HUES48 (cell line): ENCODE measurements around the gene SIGLEC6.

Source experiments
- H3K27ac ChIP-seq: one replicate; pipeline ENCODE4 v1.7.0; 2013; ENCODE audit warnings: low read depth, low read length, inconsistent platforms
- H3K27me3 ChIP-seq: 2 replicates; pipeline ENCODE4 v1.6.1; 2013; ENCODE audit warnings: mild to moderate bottlenecking, low read length; ENCODE audit not compliant: control insufficient read depth, insufficient read depth
- H3K36me3 ChIP-seq: 2 replicates; pipeline ENCODE4 v1.6.1; 2013; ENCODE audit warnings: low read length; ENCODE audit not compliant: control insufficient read depth, insufficient read depth
- H3K4me1 ChIP-seq: 2 replicates; pipeline ENCODE4 v1.6.1; 2013; ENCODE audit warnings: mild to moderate bottlenecking, low read length; ENCODE audit not compliant: control insufficient read depth, insufficient read depth
- H3K4me3 ChIP-seq: 2 replicates; pipeline ENCODE4 v1.5.1; 2013; ENCODE audit warnings: mild to moderate bottlenecking, low read depth, low read length
- H3K9ac ChIP-seq: 2 replicates; pipeline ENCODE4 v1.6.1; 2013; ENCODE audit warnings: mild to moderate bottlenecking, low read depth, low read length, moderate library complexity
- H3K9me3 ChIP-seq: 2 replicates; pipeline ENCODE4 v1.6.1; 2013; ENCODE audit warnings: low read length; ENCODE audit not compliant: control insufficient read depth, insufficient read depth

Gene SIGLEC6

DNA sequence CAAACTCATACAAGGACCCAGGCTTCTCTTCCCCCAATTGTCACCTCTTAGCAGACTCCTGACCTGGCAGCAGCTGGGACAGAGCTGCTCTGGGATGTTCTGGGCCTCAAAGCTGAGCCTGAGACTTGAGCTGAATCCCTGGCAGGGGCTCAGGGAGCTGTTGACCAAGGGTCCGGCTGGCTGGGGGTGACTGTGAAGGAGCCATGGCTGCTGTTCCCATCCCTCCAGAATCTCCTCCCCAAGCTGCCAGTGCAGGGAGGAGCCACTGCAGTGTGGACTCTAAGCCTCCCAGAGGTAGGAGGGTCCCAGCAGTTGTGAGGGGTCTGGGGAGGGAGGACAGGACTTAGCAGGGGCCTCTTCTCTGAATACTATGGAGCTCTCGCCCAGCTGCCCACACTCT lies 2.2 kb downstream of the SIGLEC6 start:
- H3K4me1 ChIP-seq: no peaks in the 10 kb centered on the region

DNA sequence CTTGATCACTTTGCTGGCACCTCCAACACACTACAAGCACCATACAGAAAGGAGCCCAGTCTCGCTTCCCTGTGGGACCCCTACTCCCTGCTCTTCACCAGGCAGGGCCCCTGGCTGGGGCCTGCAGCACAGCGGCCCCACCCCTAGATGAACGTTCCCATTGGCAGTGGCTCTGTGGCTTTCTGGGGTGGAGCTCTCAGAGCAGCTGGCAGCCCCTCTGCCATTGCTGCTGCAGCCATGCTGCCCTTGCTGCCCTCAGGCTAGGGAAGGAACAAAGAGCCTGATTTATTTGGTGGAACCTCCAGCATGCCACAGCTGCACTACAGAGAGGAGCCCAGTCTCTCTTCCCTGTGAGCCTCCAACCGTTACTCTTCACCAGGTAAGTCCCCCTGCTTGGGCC lies 5.8 kb downstream of the SIGLEC6 start:
- H3K36me3 ChIP-seq: no peaks in the 10 kb centered on the region
- H3K9ac ChIP-seq: no peak overlapping the region
- no peak overlapping the region for H3K27ac ChIP-seq
- peaks cover 28% of the 10 kb centered on the region; the same call in 1 of the 2 replicates for H3K9me3 ChIP-seq
- no peak overlapping the region for H3K4me3 ChIP-seq
- H3K4me1 ChIP-seq: no peaks in the 10 kb centered on the region
- H3K27me3 ChIP-seq: no peaks in the 10 kb centered on the region

More for the DNA sequence above, 2.2 kb downstream of the SIGLEC6 start:
- H3K9me3 ChIP-seq: peaks cover 20% of the 10 kb centered on the region; the same call in 1 of the 2 replicates
- no peak overlapping the region for H3K4me3 ChIP-seq
- no peak overlapping the region for H3K9ac ChIP-seq
- no peaks in the 10 kb centered on the region for H3K27me3 ChIP-seq
- no peak overlapping the region for H3K27ac ChIP-seq
- H3K36me3 ChIP-seq: no peaks in the 10 kb centered on the region

DNA sequence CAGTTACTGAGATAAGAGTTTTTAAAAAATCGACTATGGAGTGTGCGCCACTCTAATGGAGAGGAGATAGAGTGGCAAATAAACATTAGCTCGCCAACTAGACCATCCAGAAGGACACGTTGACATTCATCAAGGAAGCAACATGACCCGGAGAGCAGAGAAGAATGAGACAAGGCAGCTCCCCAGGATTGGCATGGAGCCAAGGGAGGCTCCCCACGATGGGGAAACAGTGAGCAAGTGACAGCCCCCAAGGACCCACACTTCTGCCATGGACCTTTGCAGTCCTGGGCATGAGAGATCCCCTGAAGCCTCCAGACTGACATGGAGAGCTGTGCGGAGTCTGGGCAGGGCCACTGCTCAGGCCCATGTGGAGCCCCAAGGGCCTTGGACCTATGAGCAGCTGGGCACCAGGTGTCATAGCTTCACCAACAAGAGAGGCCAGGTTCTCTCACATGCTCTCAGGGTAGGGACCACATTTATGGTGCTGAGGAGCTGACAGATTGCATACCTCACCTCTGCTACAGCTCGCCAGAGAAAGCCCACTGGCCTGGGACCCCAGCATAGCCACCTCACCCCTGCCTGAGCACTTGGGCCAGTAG lies 6.7 kb downstream of the SIGLEC6 start:
- Histone ChIP-seq H3K27ac (no peak overlapping the region), H3K4me3 (no peak overlapping the region), H3K36me3 (no peaks in the 10 kb centered on the region), H3K4me1 (no peaks in the 10 kb centered on the region), H3K9ac (no peak overlapping the region), H3K9me3 (peaks cover 31% of the 10 kb centered on the region; the same call in 1 of the 2 replicates), H3K27me3 (no peaks in the 10 kb centered on the region)

DNA sequence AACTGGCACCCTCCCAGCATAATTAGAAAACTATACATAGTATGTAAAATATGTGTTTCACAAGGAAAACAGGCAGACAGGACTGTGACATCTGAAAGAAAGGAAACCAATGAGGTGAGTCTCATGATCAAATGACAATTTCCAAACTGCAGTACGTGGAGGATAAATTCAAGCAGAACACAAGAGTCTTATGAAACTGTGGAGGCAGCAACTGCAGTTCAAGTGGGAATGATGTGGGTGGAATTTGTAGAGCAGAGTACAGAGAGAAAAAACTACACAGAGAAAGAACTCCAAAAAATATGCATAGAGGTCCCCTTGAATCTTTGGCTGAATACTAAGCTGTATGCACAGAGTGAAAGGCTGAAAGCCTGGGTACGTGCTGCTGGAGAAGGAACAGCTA lies 9.7 kb downstream of the SIGLEC6 start:
- Histone ChIP-seq H3K27me3 (no peaks in the 10 kb centered on the region), H3K27ac (no peak overlapping the region), H3K9me3 (peaks cover 27% of the 10 kb centered on the region; the same call in 1 of the 2 replicates)

DNA sequence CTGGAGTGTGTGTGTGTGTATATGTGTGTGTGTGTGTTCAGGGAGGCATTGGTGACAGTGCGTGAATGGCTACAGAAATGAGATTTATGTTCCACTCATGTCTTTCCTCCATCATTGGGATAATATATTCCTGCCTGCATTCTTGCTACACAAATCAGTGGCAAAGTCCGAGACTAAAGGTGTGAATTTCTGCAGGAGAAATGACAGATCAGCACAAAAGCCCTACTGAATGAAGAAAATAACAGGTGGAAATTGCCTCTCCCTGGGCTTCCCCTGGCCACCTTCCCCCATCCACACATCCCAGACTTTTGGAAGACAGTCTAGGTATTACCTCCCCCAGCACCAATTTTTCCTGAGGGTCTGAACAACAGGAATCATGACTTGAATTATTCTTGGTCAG lies 10.1 kb downstream of the SIGLEC6 start:
- Histone ChIP-seq H3K27ac (no peak overlapping the region), H3K4me3 (no peak overlapping the region), H3K9ac (no peak overlapping the region), H3K27me3 (no peaks in the 10 kb centered on the region), H3K9me3 (peaks cover 27% of the 10 kb centered on the region; the same call in 1 of the 2 replicates), H3K4me1 (no peaks in the 10 kb centered on the region), H3K36me3 (no peaks in the 10 kb centered on the region)

More for the DNA sequence above, 9.7 kb downstream of the SIGLEC6 start:
- Histone ChIP-seq H3K4me1 (no peaks in the 10 kb centered on the region), H3K36me3 (no peaks in the 10 kb centered on the region), H3K9ac (no peak overlapping the region), H3K4me3 (no peak overlapping the region)

DNA sequence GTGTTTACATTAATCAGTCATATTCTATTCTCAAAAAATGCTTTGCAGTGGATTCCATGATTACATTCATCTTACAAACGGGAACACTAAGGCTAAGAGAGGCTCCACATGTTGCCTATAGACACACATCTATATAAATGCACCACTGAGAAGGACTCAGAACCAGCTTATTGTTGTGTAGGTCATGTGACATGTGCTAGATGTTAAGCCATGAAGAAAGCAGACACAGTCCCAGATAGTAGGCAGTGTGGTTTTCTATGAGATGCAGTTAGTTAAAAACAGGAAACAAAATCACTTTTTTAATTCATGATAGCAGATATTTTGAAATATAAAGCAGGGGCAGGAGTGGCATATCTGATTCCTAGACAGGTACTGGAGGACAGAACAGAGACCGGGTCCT lies 10.7 kb downstream of the SIGLEC6 start:
- H3K27ac ChIP-seq: no peak overlapping the region
- no peaks in the 10 kb centered on the region for H3K36me3 ChIP-seq
- no peak overlapping the region for H3K4me3 ChIP-seq
- H3K4me1 ChIP-seq: no peaks in the 10 kb centered on the region
- H3K9ac ChIP-seq: no peak overlapping the region
- peaks cover 27% of the 10 kb centered on the region; the same call in 1 of the 2 replicates for H3K9me3 ChIP-seq
- H3K27me3 ChIP-seq: no peaks in the 10 kb centered on the region

DNA sequence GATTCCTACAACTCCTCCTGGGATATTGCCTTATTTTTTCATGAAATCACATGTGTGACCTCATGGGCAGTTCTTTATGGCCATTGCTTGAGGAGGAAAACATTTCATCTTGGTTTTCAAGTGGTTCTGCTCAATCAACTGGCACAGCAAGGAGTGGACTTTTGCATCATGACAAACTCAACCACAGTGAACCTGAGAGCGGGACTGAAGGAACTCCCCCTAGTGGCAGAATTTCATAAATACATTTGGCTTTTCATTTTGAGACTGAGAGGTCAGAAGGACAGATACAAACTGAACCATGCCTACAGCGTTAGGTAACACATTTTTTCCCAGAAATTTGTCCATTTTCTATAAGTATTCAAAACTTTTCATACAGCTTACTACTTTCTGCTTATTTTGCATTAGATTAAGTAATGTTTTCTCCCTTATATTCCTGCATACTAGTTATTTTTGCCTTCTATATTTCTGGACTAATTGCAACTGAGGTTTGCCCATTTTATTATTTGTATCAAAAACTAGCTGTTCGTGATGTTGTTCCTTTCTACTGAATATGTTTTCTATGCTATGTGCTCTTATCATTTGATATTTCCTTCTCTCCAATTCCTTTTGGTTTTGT lies 16.5 kb downstream of the SIGLEC6 start:
- Histone ChIP-seq H3K27ac (no peak overlapping the region), H3K4me1 (no peaks in the 10 kb centered on the region), H3K9ac (no peak overlapping the region), H3K4me3 (no peak overlapping the region), H3K27me3 (no peaks in the 10 kb centered on the region), H3K9me3 (peaks cover 15% of the 10 kb centered on the region; the same call in 1 of the 2 replicates), H3K36me3 (no peaks in the 10 kb centered on the region)

DNA sequence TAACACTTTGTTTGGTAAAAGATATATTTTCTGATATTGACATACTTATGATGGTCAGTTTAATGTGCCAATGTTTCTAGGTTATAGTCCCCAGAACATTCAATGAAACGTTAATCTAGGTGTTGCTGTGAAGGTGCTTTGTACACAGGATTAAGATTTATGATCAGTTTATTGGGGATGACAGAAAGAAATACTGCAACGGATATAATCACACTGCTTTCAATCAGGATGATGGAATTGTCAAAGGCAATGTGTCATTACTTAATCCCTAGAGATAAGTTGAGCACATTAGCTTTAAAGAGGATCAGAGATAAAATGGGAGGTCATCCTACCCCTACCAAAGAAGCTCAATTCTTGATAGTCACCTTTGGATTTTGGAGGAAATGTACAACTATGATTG lies 17.5 kb downstream of the SIGLEC6 start:
- Histone ChIP-seq H3K4me3 (no peak overlapping the region), H3K9me3 (peaks cover 8% of the 10 kb centered on the region; the same call in 1 of the 2 replicates), H3K4me1 (no peaks in the 10 kb centered on the region), H3K27me3 (no peaks in the 10 kb centered on the region), H3K36me3 (no peaks in the 10 kb centered on the region), H3K27ac (no peak overlapping the region), H3K9ac (no peak overlapping the region)

DNA sequence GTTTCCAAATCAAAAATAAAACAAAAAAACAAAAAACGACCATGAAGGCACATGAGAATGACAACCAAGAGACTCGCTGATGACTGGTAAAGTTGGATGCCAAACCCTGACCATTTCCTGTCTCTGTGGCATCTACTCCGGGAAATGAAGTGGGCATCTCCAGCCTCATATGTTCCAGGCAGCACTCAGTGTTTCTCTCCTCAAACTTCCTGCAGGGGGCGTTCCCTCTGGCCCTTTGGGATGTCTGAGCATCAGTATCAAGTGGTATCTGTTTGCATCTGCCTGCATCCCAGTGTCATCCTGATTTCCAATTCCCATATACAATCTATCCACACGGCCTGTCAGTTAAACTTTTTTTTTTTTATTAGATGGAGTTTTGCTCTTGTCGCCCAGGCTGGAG lies 20.1 kb downstream of the SIGLEC6 start:
- no peaks in the 10 kb centered on the region for H3K27me3 ChIP-seq
- H3K36me3 ChIP-seq: no peaks in the 10 kb centered on the region
- H3K9me3 ChIP-seq: peaks cover 20% of the 10 kb centered on the region; the same call in 1 of the 2 replicates
- H3K4me1 ChIP-seq: no peaks in the 10 kb centered on the region
- no peak overlapping the region for H3K27ac ChIP-seq
- no peak overlapping the region for H3K4me3 ChIP-seq
- H3K9ac ChIP-seq: no peak overlapping the region

DNA sequence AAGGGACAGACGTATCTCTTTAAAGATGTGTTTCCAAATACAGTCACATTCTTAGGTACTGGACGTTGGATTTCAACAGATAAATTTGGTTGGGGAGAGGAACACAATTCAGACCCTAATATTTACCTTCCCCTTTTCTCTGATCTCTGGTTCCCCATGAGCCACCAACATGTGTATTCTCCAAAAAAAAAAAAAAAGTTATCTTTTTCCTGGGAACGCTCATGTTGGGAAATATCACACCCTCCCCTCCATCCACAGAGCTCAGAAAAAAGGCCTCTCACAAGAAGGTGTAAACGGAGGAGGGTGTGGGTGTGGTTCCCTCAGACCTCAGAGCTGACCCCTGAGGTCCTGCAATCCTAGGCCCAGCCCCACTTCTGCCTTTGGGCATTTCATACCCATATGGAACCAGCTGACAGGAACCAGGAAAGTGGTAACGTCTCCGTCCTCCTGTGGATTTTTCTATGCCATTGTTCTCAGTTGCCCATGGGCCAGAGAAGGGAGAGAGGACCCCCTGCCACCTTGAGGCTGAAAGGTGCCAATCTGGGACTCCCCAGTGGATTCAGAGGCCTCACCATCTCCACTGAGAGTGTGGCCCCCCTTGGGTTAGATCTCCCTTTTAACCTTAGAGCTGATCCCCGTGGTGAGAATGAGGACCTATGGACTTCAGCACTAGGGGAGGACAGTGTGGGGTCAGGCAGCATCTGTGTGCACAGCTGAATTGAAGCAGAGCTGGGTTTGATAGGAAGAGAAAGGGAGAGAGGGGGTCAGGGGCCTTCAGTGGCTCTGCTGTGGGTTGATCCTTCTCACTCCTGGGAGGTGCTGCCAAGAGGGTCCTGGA lies 21.4 kb downstream of the SIGLEC6 start:
- Histone ChIP-seq H3K9me3 (peaks cover 24% of the 10 kb centered on the region; the same call in 1 of the 2 replicates), H3K27ac (no peak overlapping the region), H3K4me3 (no peak overlapping the region), H3K4me1 (no peaks in the 10 kb centered on the region), H3K36me3 (no peaks in the 10 kb centered on the region), H3K9ac (no peak overlapping the region), H3K27me3 (no peaks in the 10 kb centered on the region)
